HepG2 (cell line): ENCODE data around the gene CLIC1.

ENCODE experiments used
- JUN ChIP-seq: sonication (generic); formaldehyde crosslinking; IDR thresholded peaks from 2 replicates; pipeline ENCODE4 v1.4.0; 2020; ENCODE audit warnings: mild to moderate bottlenecking, missing genetic modification reagents
- JUND ChIP-seq: sonication (generic); formaldehyde crosslinking; IDR thresholded peaks from 2 replicates; pipeline ENCODE4 v1.8.0; 2022; ENCODE audit warnings: mild to moderate bottlenecking, missing genetic modification reagents
- ZNF232 ChIP-seq: sonication (generic); formaldehyde crosslinking; IDR thresholded peaks from 2 replicates; pipeline ENCODE4 v1.4.0; 2020; ENCODE audit warnings: missing genetic modification reagents, borderline replicate concordance
- TF ChIP-seq, protein P1 (sequence below): sonication (generic); formaldehyde crosslinking; IDR thresholded peaks from 2 replicates; pipeline ENCODE4 v1.5.0; 2020; ENCODE audit warnings: mild to moderate bottlenecking, missing genetic modification reagents, moderate library complexity
- TF ChIP-seq, protein P2 (sequence below), 2 experiments: sonication (generic) in 1 of 2; formaldehyde crosslinking in 1 of 2; IDR thresholded peaks; 2 replicates each; pipeline versions ENCODE4 v1.5.1 to v1.6.1; 2011 to 2020; ENCODE audit warnings: borderline replicate concordance in 1 of 2, low read depth in 1 of 2, low read length in 1 of 2, mild to moderate bottlenecking in 1 of 2, missing genetic modification reagents in 1 of 2, moderate library complexity in 1 of 2

GRCh38 chr6:31719001-31719400 is 17.3 kb downstream of the CLIC1 start:
- TF ChIP-seq, protein P1, sequence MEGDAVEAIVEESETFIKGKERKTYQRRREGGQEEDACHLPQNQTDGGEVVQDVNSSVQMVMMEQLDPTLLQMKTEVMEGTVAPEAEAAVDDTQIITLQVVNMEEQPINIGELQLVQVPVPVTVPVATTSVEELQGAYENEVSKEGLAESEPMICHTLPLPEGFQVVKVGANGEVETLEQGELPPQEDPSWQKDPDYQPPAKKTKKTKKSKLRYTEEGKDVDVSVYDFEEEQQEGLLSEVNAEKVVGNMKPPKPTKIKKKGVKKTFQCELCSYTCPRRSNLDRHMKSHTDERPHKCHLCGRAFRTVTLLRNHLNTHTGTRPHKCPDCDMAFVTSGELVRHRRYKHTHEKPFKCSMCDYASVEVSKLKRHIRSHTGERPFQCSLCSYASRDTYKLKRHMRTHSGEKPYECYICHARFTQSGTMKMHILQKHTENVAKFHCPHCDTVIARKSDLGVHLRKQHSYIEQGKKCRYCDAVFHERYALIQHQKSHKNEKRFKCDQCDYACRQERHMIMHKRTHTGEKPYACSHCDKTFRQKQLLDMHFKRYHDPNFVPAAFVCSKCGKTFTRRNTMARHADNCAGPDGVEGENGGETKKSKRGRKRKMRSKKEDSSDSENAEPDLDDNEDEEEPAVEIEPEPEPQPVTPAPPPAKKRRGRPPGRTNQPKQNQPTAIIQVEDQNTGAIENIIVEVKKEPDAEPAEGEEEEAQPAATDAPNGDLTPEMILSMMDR (CRISPR knock-in tag), result no peak
- TF ChIP-seq JUND (no peak), ZNF232 (CRISPR knock-in tag) (no peak), JUN (no peak)
- TF ChIP-seq, protein P2, sequence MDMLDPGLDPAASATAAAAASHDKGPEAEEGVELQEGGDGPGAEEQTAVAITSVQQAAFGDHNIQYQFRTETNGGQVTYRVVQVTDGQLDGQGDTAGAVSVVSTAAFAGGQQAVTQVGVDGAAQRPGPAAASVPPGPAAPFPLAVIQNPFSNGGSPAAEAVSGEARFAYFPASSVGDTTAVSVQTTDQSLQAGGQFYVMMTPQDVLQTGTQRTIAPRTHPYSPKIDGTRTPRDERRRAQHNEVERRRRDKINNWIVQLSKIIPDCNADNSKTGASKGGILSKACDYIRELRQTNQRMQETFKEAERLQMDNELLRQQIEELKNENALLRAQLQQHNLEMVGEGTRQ (IDR thresholded peaks at IDR 0.05; ENCODE audit: low read depth, low read length), result no peak
- TF ChIP-seq, protein P2 (CRISPR knock-in tag; IDR thresholded peaks at IDR 0.05; ENCODE audit: borderline replicate concordance), result no peak
